Measurements from ENCODE around the gene TUBB.

TUBB gene

GRCh38 chr6:30678964-30679726, 41.0 kb upstream of the TUBB start:
- TF ChIP-seq RAD21 (IDR thresholded peaks at IDR 0.05; ENCODE audit: low read depth): peak; percentile 85
- no peak for TF ChIP-seq EP300 (IDR thresholded peaks at IDR 0.05; ENCODE audit: borderline replicate concordance)

DNA sequence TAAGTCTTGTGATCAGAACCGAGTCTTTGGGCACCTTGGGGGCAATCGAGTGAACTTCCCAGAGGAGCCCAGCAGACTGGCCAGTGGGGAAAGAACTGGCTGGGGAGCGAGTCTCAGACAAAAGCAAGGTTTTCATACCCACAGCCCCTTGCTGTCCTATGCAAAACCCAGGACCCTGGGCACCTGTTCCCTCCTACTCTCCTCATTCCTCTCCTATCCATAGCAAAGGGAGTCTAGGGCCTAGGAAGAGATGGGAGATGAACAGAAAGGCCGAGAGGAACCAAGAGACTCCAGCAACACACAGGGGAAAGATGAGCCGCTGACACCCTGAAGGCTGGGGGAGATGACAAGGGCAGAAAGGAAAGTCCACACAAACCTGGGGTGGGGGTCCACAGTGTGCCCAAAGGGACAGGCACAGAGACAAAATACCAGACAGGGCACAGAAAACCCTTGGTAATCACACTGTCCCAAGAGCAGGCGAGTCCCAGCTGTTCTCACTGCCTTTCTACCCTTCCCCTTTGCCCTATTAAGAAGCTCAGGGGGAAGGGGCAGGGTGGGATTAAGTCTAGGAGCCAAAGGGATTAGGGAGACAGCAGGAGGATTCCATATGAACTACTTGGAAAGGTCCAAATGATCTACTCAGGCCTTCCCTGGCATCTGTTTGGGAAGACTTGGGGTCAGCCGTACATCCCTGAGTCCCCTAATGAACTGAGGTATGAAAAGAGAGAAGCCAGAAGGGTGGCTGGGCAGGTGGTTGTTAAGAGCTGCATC, 40.2 kb upstream of the TUBB start:
- TF ChIP-seq, protein P1, sequence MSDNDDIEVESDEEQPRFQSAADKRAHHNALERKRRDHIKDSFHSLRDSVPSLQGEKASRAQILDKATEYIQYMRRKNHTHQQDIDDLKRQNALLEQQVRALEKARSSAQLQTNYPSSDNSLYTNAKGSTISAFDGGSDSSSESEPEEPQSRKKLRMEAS (IDR thresholded peaks at IDR 0.05): no peak
- no peak for TF ChIP-seq NFIC (IDR thresholded peaks at IDR 0.05)
- TF ChIP-seq TAF1 (IDR thresholded peaks at IDR 0.05; ENCODE audit: low read depth): no peak
- TF ChIP-seq ZBTB7A (IDR thresholded peaks at IDR 0.05; ENCODE audit: low read depth): no peak
- TF ChIP-seq, protein P2, sequence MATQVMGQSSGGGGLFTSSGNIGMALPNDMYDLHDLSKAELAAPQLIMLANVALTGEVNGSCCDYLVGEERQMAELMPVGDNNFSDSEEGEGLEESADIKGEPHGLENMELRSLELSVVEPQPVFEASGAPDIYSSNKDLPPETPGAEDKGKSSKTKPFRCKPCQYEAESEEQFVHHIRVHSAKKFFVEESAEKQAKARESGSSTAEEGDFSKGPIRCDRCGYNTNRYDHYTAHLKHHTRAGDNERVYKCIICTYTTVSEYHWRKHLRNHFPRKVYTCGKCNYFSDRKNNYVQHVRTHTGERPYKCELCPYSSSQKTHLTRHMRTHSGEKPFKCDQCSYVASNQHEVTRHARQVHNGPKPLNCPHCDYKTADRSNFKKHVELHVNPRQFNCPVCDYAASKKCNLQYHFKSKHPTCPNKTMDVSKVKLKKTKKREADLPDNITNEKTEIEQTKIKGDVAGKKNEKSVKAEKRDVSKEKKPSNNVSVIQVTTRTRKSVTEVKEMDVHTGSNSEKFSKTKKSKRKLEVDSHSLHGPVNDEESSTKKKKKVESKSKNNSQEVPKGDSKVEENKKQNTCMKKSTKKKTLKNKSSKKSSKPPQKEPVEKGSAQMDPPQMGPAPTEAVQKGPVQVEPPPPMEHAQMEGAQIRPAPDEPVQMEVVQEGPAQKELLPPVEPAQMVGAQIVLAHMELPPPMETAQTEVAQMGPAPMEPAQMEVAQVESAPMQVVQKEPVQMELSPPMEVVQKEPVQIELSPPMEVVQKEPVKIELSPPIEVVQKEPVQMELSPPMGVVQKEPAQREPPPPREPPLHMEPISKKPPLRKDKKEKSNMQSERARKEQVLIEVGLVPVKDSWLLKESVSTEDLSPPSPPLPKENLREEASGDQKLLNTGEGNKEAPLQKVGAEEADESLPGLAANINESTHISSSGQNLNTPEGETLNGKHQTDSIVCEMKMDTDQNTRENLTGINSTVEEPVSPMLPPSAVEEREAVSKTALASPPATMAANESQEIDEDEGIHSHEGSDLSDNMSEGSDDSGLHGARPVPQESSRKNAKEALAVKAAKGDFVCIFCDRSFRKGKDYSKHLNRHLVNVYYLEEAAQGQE (IDR thresholded peaks at IDR 0.05; ENCODE audit: low read depth): no peak
- TF ChIP-seq RAD21 (IDR thresholded peaks at IDR 0.05; ENCODE audit: low read depth): no peak
- TF ChIP-seq YY1 (IDR thresholded peaks at IDR 0.05; ENCODE audit: low read depth): no peak
- TF ChIP-seq CEBPB (IDR thresholded peaks at IDR 0.05): no peak
- TF ChIP-seq EGR1 (IDR thresholded peaks at IDR 0.05): no peak
- TF ChIP-seq, protein P3, sequence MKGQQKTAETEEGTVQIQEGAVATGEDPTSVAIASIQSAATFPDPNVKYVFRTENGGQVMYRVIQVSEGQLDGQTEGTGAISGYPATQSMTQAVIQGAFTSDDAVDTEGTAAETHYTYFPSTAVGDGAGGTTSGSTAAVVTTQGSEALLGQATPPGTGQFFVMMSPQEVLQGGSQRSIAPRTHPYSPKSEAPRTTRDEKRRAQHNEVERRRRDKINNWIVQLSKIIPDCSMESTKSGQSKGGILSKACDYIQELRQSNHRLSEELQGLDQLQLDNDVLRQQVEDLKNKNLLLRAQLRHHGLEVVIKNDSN (IDR thresholded peaks at IDR 0.05): no peak
- TF ChIP-seq CREB1 (IDR thresholded peaks at IDR 0.05; ENCODE audit: low read depth): no peak
- TF ChIP-seq TEAD4 (IDR thresholded peaks at IDR 0.05): no peak
- TF ChIP-seq FOXM1 (IDR thresholded peaks at IDR 0.05; ENCODE audit: borderline replicate concordance, low read depth): no peak
- no peak for TF ChIP-seq TCF12 (IDR thresholded peaks at IDR 0.05; ENCODE audit: low read depth)

- TF ChIP-seq, protein P2 (IDR thresholded peaks at IDR 0.05; ENCODE audit: low read depth): no peak
These were observed 38.4 kb upstream of the TUBB start for GRCh38 chr6:30681766-30682142.

GRCh38 chr6:30682143-30683117, 37.7 kb upstream of the TUBB start:
- no peak for TF ChIP-seq CEBPB (IDR thresholded peaks at IDR 0.05)
- no peak for TF ChIP-seq EP300 (IDR thresholded peaks at IDR 0.05; ENCODE audit: borderline replicate concordance)
- TF ChIP-seq, protein P2 (IDR thresholded peaks at IDR 0.05; ENCODE audit: low read depth): no peak
- no peak for TF ChIP-seq RAD21 (IDR thresholded peaks at IDR 0.05; ENCODE audit: low read depth)
- no peak for TF ChIP-seq YY1 (IDR thresholded peaks at IDR 0.05; ENCODE audit: low read depth)
- TF ChIP-seq, protein P3 (IDR thresholded peaks at IDR 0.05): no peak
- TF ChIP-seq EGR1 (IDR thresholded peaks at IDR 0.05): no peak
